Activated CD4-positive, alpha-beta T cell treated with anti-CD3 and anti-CD28 coated beads for 24 hours (primary cell): ENCODE results near the gene MAPK1.
A peak's percentile ranks its signal among the peaks of the same experiment; 100 is the strongest.
"Not testable (repeated sequence)": the region's sequence is repeated elsewhere in the genome, so short reads cannot be mapped to it uniquely, and the experiment has no call there.

Experiments used
- DNase-seq, 2 donors: peaks; one replicate each; pipeline ENCODE4 v3.0.0-alpha.2; 2020; ENCODE audit warnings: low read depth in 2 of 2

The MAPK1 gene

GRCh38 chr22:21727768-21728167 lies 139.7 kb downstream of the MAPK1 start:
- DNase-seq: no peak

DNA sequence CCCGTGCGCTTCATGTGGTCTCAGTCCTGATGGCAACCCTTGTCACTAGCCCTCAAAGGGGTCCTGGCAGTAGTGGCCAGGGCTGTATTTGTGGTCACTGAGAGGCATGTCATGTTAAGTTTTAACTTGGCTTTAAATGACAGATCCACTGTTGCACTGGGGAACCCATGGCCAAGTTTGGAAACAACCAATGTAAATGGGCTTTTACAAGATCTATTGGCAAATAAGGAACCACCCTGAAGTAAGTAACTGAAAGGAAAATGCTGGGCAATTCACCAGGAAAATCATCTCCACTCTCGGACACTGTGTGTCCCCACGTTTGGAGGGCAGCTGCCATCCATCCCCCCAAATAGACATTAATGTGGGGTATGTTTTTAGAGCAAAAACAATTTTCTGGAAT lies 140.3 kb downstream of the MAPK1 start:
- DNase-seq: no peak

- peak in 1 of 2 donors; percentile 8 for DNase-seq
These were observed 140.8 kb downstream of the MAPK1 start for GRCh38 chr22:21726650-21727049.

DNA sequence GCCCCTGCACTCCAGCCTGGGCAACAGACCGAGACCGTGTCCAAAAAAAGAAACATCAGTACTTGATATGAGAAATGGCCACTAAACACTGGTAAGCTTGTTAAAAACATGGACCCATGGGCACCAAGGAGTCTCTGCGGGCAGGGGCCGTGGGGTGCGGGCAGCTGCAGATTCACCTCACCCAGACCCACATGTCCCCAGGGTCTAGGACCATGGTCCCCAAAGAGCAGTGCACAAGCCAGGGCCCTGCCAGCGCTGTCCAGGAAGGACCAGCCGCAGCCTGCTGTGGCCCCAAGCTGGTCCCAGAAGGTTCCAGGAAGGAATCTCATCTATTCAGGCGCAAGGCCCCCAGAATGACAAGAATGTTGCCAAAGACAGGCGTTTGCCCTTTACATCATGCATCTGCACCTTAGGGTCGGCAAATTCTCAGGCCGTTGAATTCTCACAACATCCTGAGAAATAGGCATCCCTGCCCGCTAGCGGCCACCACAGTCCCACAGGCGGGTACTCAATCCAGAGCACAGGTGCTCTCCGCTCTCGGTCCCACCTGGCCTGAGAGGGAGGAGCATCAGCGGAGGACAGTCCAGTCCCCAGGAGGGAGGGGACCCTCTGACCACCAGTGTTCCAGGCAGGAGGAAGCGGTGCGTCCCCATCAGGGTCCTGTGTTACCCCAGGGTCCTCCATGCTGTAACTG lies 141.3 kb downstream of the MAPK1 start:
- DNase-seq: no peak

GRCh38 chr22:21724496-21724895 lies 142.9 kb downstream of the MAPK1 start:
- not testable (repeated sequence) for DNase-seq

- DNase-seq: not testable (repeated sequence)
These were observed 146.1 kb downstream of the MAPK1 start for GRCh38 chr22:21721195-21721852.

DNA sequence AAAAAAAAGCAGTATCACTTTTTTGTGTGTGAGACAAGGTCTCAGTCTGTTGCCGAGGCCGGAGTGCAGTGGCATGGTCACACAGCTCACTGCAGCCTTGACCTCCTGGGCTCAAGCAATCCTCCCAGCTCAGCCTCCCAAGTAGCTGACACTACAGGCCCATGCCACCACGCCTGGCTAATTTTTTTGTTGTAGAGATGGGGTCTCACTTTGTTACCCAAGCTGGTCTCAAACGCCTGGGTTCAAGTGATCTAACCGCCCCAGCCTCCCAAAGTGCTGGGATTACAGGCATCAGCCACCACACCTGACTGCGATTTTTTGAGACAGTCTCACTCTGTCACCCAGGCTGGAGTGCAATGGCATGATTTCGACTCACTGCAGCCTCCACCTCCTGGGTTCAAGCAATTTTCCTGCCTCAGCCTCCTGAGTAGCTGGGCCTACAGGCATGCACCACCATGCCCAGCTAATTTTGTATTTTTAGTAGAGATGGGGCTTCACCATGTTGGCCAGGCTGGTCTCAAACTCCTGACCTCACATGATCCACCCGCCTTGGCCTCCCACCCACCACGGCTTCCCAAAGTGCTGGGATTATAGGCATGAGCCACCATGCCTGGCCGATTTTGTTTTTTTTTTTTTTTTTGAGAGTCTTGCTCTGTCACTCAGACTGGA lies 147.1 kb downstream of the MAPK1 start:
- not testable (repeated sequence) for DNase-seq

DNA sequence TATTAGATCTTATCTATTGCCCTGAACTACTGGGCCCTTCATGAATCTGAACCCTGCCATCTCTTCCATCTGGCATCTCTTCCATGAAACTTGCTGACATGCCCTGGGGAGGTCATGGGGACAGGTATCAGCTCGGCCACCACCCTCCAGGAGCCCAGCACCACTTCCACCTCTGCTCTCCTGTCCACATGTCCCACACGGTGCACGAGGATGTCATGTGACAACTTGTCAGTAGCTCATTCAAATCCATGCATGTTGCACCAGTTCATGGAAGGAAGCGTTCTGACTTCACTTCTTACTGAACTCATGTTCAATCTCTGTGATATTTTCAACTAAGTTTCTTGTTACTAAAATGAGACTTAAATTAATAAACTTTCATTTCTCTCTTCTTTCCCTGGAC lies 148.4 kb downstream of the MAPK1 start:
- no peak for DNase-seq

DNA sequence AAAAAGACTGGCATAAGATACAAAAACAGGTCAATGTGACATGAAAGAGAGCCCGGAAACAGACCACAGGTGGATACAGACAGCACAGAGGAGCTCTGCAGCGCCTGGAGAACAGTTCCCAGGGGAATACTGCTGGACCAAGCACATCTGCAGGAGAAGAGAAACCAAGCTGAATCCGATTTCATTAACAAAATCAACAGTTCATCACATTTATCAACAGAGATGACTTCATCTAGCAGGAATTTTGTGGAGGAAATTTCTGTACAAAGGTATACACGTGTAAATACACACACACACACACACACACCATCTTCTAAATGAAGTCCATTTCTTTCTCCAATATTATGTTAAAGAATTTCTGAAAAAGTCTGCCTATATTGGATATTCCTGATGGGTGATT lies 148.9 kb downstream of the MAPK1 start:
- DNase-seq: no peak

DNA sequence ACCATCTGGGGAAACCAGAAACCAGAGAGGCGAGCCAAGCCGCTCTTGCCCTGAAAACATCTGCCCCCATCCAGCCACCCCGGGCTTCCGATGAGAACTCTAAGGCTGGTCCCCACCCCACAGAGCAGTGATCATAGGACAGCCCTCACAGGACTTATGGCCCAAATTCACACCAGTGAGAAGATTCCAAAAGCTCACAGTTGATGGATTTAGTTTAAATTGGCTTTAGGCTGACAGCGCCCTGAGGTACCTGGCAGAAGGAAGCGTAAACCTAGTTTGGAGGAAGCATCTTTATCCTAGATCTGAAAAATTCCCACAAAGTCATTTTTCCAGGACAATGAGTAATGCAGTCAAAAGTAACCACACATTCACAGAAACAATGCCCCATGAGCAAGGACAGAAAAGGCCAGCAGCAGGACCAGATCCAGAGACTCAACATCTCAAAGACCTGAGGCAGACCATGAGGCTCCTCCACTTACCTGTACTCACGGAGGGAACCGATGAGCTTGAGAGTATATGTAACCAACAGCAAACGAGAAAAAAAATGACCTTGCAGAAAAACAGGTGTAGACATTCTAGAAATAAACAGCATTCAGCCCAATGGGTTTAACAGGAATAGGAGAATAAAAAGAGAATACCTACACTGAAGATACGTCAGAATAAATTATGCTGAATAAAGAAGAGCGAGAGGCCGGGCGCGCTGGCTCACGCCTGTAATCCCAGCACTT lies 150.9 kb downstream of the MAPK1 start:
- DNase-seq: not testable (repeated sequence)

- no peak for DNase-seq
These were observed 152.7 kb downstream of the MAPK1 start for GRCh38 chr22:21714786-21715185.

- DNase-seq: no peak
These were observed 153.2 kb downstream of the MAPK1 start for GRCh38 chr22:21714059-21714770.

GRCh38 chr22:21713428-21714058 lies 153.9 kb downstream of the MAPK1 start:
- DNase-seq: no peak

GRCh38 chr22:21712751-21713427 lies 154.6 kb downstream of the MAPK1 start:
- DNase-seq: peak; percentile 31 to 33

DNA sequence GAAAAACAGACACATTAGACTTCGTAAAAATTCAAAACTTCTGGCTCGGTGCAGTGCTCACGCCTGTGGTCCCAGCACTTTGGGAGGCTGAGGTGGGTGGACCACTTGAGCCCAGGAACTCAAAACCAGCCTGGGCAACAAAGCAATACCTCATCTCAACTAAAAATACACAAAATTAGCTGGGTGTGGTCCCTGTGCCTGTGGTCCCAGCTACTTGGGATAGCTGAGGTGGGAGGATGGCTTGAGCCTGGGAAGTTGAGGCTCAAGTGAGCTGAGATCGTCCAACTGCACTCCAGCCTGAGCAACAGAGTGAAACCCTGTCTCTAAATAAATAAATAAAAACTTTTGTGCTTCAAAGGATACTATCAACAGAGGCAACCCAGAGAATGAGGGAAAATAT lies 155.6 kb downstream of the MAPK1 start:
- DNase-seq: no peak

GRCh38 chr22:21710156-21710555 lies 157.3 kb downstream of the MAPK1 start:
- no peak for DNase-seq

- no peak for DNase-seq
These were observed 157.8 kb downstream of the MAPK1 start for GRCh38 chr22:21709688-21710087.

DNA sequence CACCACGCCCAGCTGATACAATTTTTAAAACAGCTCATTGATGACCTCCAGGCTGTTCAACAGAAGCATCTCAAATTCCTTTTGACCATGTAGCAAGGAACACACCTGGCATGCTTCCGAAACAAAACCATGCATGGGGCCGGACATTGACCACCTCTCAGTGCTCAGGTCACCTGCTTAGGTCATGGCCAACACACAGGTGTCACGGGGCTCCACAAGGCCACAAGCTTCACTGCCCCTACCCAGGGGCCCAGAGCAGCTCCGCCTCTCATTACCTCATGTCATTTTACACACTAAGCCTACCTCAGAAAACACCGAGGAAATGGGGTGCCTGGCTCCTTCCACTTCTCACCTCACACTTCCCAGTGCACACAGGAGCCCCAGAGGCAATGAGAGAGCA lies 158.5 kb downstream of the MAPK1 start:
- DNase-seq: no peak

DNA sequence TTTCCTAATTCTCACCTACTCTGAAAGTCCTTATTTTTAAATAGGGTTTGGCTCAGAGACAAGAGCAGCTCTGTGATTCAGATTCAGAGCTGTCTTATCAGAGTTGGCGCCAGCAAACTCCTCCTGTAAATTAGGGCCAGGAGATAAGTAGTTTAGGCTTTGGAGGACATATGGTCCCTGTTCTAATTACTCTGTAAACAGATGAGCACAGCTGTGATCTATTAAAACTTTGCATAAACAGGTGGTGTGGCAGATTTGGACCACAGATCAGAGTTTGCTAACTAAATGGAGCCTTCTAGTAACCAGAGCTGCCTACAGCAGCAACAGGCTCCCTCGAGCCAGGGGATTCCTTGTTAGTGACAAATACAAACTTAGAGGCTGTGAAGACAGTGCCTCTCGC lies 159.8 kb downstream of the MAPK1 start:
- no peak for DNase-seq
